ENCODE results near the gene EPB41.
A peak's percentile ranks its signal among the peaks of the same experiment; 100 is the strongest.

The EPB41 gene

GRCh38 chr1:29114654-29115053 is 200.3 kb downstream of the EPB41 start:
- no peaks in the 10 kb centered on the region for H3K4me1 ChIP-seq (ENCODE audit: control insufficient read depth, insufficient read depth, low read length)
- TF ChIP-seq ZNF202 (tag by site-specific recombination; IDR thresholded peaks at IDR 0.05; ENCODE audit: borderline replicate concordance): no peak
- TF ChIP-seq ZNF280D (tag by site-specific recombination; IDR thresholded peaks at IDR 0.05): no peak
- no peak for TF ChIP-seq ZNF692 (tag by site-specific recombination; IDR thresholded peaks at IDR 0.05)
- peaks cover 7 to 64% of the 10 kb centered on the region in 2 experiments; a peak in 2 of 3 replicates for H3K36me3 ChIP-seq (ENCODE audit: control insufficient read depth in 2 of 2, insufficient read depth in 1 of 2, low read length in 2 of 2)
- H3K27ac ChIP-seq (ENCODE audit: extremely low read depth, low read depth, low read length): no peak overlapping the region
- no peak overlapping the region for H3K4me3 ChIP-seq (ENCODE audit: low read depth, low read length)
- no peaks in the 10 kb centered on the region for H3K9me3 ChIP-seq (ENCODE audit: control insufficient read depth, insufficient read depth, low read depth, low read length)
- ChIA-PET CTCF (interaction anchor here (0.7 to 0.9 kb wide), 2 partner anchors 88 to 129 kb away, joined by 3 read pairs; no protein-coding TSS in a partner anchor), POLR2A (no interaction called here)

GRCh38 chr1:29117381-29117780 is 203.0 kb downstream of the EPB41 start:
- Histone ChIP-seq H3K27ac (ENCODE audit: extremely low read depth, low read depth, low read length) (no peak overlapping the region), H3K4me1 (ENCODE audit: control insufficient read depth, insufficient read depth, low read length) (no peaks in the 10 kb centered on the region), H3K36me3 (ENCODE audit: control insufficient read depth in 2 of 2, insufficient read depth in 1 of 2, low read length in 2 of 2) (peaks cover 6 to 48% of the 10 kb centered on the region in 2 experiments; a peak in 2 of 3 replicates), H3K9me3 (ENCODE audit: control insufficient read depth, insufficient read depth, low read depth, low read length) (no peaks in the 10 kb centered on the region), H3K4me3 (ENCODE audit: low read depth, low read length) (no peak overlapping the region)
- POLR2A ChIA-PET: no interaction called here
- CTCF ChIA-PET: interaction anchor here (0.6 to 2.0 kb wide), 6 partner anchors 10 to 85 kb away, joined by 3 to 7 read pairs (median 6); no protein-coding TSS in a partner anchor
- TF ChIP-seq ZNF548 (tag by site-specific recombination; IDR thresholded peaks at IDR 0.05): no peak
- 0 out of 2 replicates have a peak, but pooled peaks have one; percentile 23 for TF ChIP-seq CTCF (tag by site-specific recombination; IDR thresholded peaks at IDR 0.05)

- Histone ChIP-seq H3K4me1 (ENCODE audit: control insufficient read depth, insufficient read depth, low read length) (no peaks in the 10 kb centered on the region), H3K4me3 (ENCODE audit: low read depth, low read length) (no peak overlapping the region), H3K27ac (ENCODE audit: extremely low read depth, low read depth, low read length) (no peak overlapping the region), H3K36me3 (ENCODE audit: control insufficient read depth in 2 of 2, insufficient read depth in 1 of 2, low read length in 2 of 2) (peaks cover 6 to 30% of the 10 kb centered on the region in 2 experiments; a peak in 2 of 3 replicates), H3K9me3 (ENCODE audit: control insufficient read depth, insufficient read depth, low read depth, low read length) (no peaks in the 10 kb centered on the region)
- ChIA-PET POLR2A (no interaction called here), CTCF (interaction anchor here (0.6 to 0.7 kb wide), 2 partner anchors 87 to 237 kb away, joined by 3 to 5 read pairs; no protein-coding TSS in a partner anchor)
- TF ChIP-seq ZNF148 (tag by site-specific recombination; IDR thresholded peaks at IDR 0.05; ENCODE audit: borderline replicate concordance) (no peak), ZNF610 (tag by site-specific recombination; IDR thresholded peaks at IDR 0.05; ENCODE audit: borderline replicate concordance) (no peak), ZNF140 (tag by site-specific recombination; IDR thresholded peaks at IDR 0.05) (no peak), ZNF626 (tag by site-specific recombination; IDR thresholded peaks at IDR 0.05) (no peak), ZNF274 (IDR thresholded peaks at IDR 0.05; ENCODE audit: low read length) (no peak), ZNF274 (tag by site-specific recombination; IDR thresholded peaks at IDR 0.05; ENCODE audit: borderline replicate concordance) (no peak), ZNF792 (tag by site-specific recombination; IDR thresholded peaks at IDR 0.05) (no peak), PRDM4 (tag by site-specific recombination; IDR thresholded peaks at IDR 0.05) (no peak), ZNF404 (tag by site-specific recombination; IDR thresholded peaks at IDR 0.05) (no peak), ZNF629 (tag by site-specific recombination; IDR thresholded peaks at IDR 0.05) (no peak)
These were observed 205.0 kb downstream of the EPB41 start for GRCh38 chr1:29119121-29119929.
